SK-N-SH (cell line): Measurements from ENCODE around the gene IDUA. TPM values are rescaled to one million over a fixed set of nuclear protein-coding genes. Genes with fewer than 3 reads are reported as not detected.

Source experiments
- CTCF ChIA-PET: fragments of 300-600, 350-600 bp; formaldehyde crosslinking; extraction: SDS; loops from one replicate; lab custom pipeline; 2021; lab: Yijun Ruan, JAX
- POLR2A ChIA-PET: fragments of 350-600 bp; sonication (Branson Sonifier 250); formaldehyde crosslinking; extraction: SDS; loops from one replicate; lab custom pipeline; 2020; ENCODE audit warnings: antibody characterized with exemption, inconsistent platforms; lab: Yijun Ruan, JAX
- DNase-seq: peaks from one replicate; pipeline ENCODE4 v3.0.0; 2012
- H2AFZ ChIP-seq: fragments of 200-600 bp; sonication (generic); 2 replicates; pipeline ENCODE4 v1.8.1; 2016; ENCODE audit warnings: antibody characterized with exemption, mild to moderate bottlenecking, low read depth
- H3F3A ChIP-seq: fragments of 200-600 bp; sonication (generic); replicated peaks from 2 replicates; pipeline ENCODE3; 2016; ENCODE audit warnings: antibody characterized with exemption, mild to moderate bottlenecking; ENCODE audit not compliant: insufficient read depth
- H3K27ac ChIP-seq, 2 experiments: fragments of 200-500 bp in 1 of 2; fragments of 200-600 bp in 1 of 2; sonication (Bioruptor generic) in 1 of 2; sonication (generic), shearing (Covaris generic) in 1 of 2; 2 replicates each; pipeline versions ENCODE4 v1.5.1 to v1.6.1; 2014 to 2016; ENCODE audit warnings: low read depth in 2 of 2, inconsistent platforms in 1 of 2, low read length in 1 of 2, mild to moderate bottlenecking in 1 of 2, mixed read lengths in 1 of 2
- H3K27me3 ChIP-seq: fragments of 200-600 bp; sonication (generic), shearing (Covaris generic); 2 replicates; pipeline ENCODE4 v1.6.1; 2016; ENCODE audit warnings: mixed run types; ENCODE audit not compliant: insufficient read depth
- H3K36me3 ChIP-seq, 2 experiments: fragments of 200-500 bp in 1 of 2; fragments of 200-600 bp in 1 of 2; sonication (Bioruptor generic) in 1 of 2; sonication (generic) in 1 of 2; replicated peaks in 1 of 2; 2 replicates each; pipeline versions ENCODE3 to v1.5.1; 2014 to 2016; ENCODE audit warnings: low read length in 1 of 2, mild to moderate bottlenecking in 1 of 2; ENCODE audit not compliant: insufficient read depth in 2 of 2, control insufficient read depth in 1 of 2
- H3K4me1 ChIP-seq, 2 experiments: fragments of 200-500 bp in 1 of 2; fragments of 200-600 bp in 1 of 2; sonication (Bioruptor generic) in 1 of 2; sonication (generic), shearing (Covaris generic) in 1 of 2; 2 replicates each; pipeline versions ENCODE4 v1.5.1 to v1.6.1; 2014 to 2016; ENCODE audit warnings: low read depth in 1 of 2, low read length in 1 of 2, mixed run types in 1 of 2; ENCODE audit not compliant: insufficient read depth in 2 of 2, control insufficient read depth in 1 of 2
- H3K4me2 ChIP-seq: fragments of 200-600 bp; sonication (generic), shearing (Covaris generic); 2 replicates; pipeline ENCODE4 v1.6.1; 2017; ENCODE audit warnings: mixed run types
- H3K4me3 ChIP-seq, 2 experiments: fragments of 200-500 bp in 1 of 2; fragments of 200-600 bp in 1 of 2; sonication (Bioruptor generic) in 1 of 2; sonication (generic), shearing (Covaris generic) in 1 of 2; 2 replicates each; pipeline versions ENCODE4 v1.5.1 to v1.8.1; 2014 to 2016; ENCODE audit warnings: low read depth in 2 of 2, inconsistent platforms in 1 of 2, low read length in 1 of 2, mild to moderate bottlenecking in 1 of 2, mixed read lengths in 1 of 2, moderate library complexity in 1 of 2
- H3K79me2 ChIP-seq: fragments of 200-600 bp; sonication (generic); 2 replicates; pipeline ENCODE4 v1.8.1; 2017; ENCODE audit warnings: mild to moderate bottlenecking; ENCODE audit not compliant: insufficient read depth
- H3K9ac ChIP-seq: fragments of 200-600 bp; sonication (generic); 2 replicates; pipeline ENCODE4 v1.6.1; 2017; ENCODE audit warnings: mixed run types
- H3K9me2 ChIP-seq: fragments of 200-600 bp; sonication (generic); 2 replicates; pipeline ENCODE4 v1.6.1; 2017; ENCODE audit warnings: mixed run types
- H3K9me3 ChIP-seq: fragments of 200-600 bp; sonication (generic); 2 replicates; pipeline ENCODE4 v1.6.1; 2017; ENCODE audit warnings: mixed run types, mild to moderate bottlenecking, moderate library complexity
- H4K20me1 ChIP-seq: fragments of 200-600 bp; sonication (generic); 2 replicates; pipeline ENCODE4 v1.6.1; 2017; ENCODE audit warnings: mild to moderate bottlenecking, mixed run types; ENCODE audit not compliant: insufficient read depth
- EP300 ChIP-seq, 2 experiments: IDR thresholded peaks; 2 replicates each; pipeline versions ENCODE4 v1.4.0 to v1.6.1; 2012; ENCODE audit warnings: borderline replicate concordance in 1 of 2, low read depth in 1 of 2, low read length in 1 of 2
- EZH2phosphoT487 ChIP-seq: fragments of 200-600 bp; sonication (generic); IDR thresholded peaks from 2 replicates; pipeline ENCODE4 v1.6.1; 2017; ENCODE audit warnings: low read depth, mixed run types, mild to moderate bottlenecking, antibody characterized with exemption, moderate library complexity, borderline replicate concordance
- FOSL2 ChIP-seq: IDR thresholded peaks from 2 replicates; pipeline ENCODE4 v1.4.0; 2012; ENCODE audit warnings: low read depth, mild to moderate bottlenecking, moderate library complexity, borderline replicate concordance
- FOXM1 ChIP-seq: IDR thresholded peaks from 2 replicates; pipeline ENCODE4 v1.4.0; 2012; ENCODE audit warnings: low read depth, mild to moderate bottlenecking
- IRF3 ChIP-seq: fragments of 150-350 bp; IDR thresholded peaks from 2 replicates; pipeline ENCODE4 v1.6.1; 2016; ENCODE audit warnings: mild to moderate bottlenecking, low read depth, low read length
- JUND ChIP-seq: IDR thresholded peaks from 2 replicates; pipeline ENCODE4 v1.4.0; 2012
- MEF2A ChIP-seq: IDR thresholded peaks from 2 replicates; pipeline ENCODE4 v1.4.0; 2012; ENCODE audit warnings: low read depth, borderline replicate concordance
- NFIC ChIP-seq: IDR thresholded peaks from 2 replicates; pipeline ENCODE4 v1.4.0; 2012; ENCODE audit warnings: borderline replicate concordance
- RAD21 ChIP-seq: IDR thresholded peaks from 2 replicates; pipeline ENCODE4 v1.6.1; 2012; ENCODE audit warnings: mild to moderate bottlenecking, low read length
- RFX5 ChIP-seq: IDR thresholded peaks from 2 replicates; pipeline ENCODE4 v1.6.1; 2012; ENCODE audit warnings: mild to moderate bottlenecking, improper control_type of control experiment, low read length
- RXRA ChIP-seq: IDR thresholded peaks from 2 replicates; pipeline ENCODE4 v1.4.0; 2012; ENCODE audit warnings: low read depth, mild to moderate bottlenecking, borderline replicate concordance
- SIN3A ChIP-seq: IDR thresholded peaks from 2 replicates; pipeline ENCODE4 v1.6.1; 2012; ENCODE audit warnings: low read depth, mild to moderate bottlenecking, low read length, moderate library complexity, borderline replicate concordance
- TAF1 ChIP-seq: IDR thresholded peaks from 2 replicates; pipeline ENCODE4 v1.6.1; 2012; ENCODE audit warnings: low read depth, mild to moderate bottlenecking, low read length, moderate library complexity, borderline replicate concordance
- TCF12 ChIP-seq: IDR thresholded peaks from 2 replicates; pipeline ENCODE4 v1.4.0; 2012
- TEAD4 ChIP-seq: IDR thresholded peaks from 2 replicates; pipeline ENCODE4 v1.4.0; 2012; ENCODE audit warnings: mild to moderate bottlenecking, borderline replicate concordance; ENCODE audit not compliant: insufficient read depth
- WGBS: methylation state at CpG from one replicate; pipeline ENCODE4 v1.1.6; 2017; ENCODE audit warnings: low lambda C conversion rate; 5-methylcytosine and 5-hydroxymethylcytosine counted together
- polyA plus RNA-seq, 3 experiments: library from polyadenylated mRNA; depleted of rRNA; stranded (reverse); fragments of >200 nt; gene quantifications; 2 replicates each; pipeline ENCODE4 v1.2.3, GENCODE V29; 2012
- TF ChIP-seq, protein P1 (sequence below): IDR thresholded peaks from 2 replicates; pipeline ENCODE4 v1.4.0; 2012; ENCODE audit warnings: low read depth
- TF ChIP-seq, protein P2 (sequence below): fragments of 200-600 bp; sonication (generic); IDR thresholded peaks from 2 replicates; pipeline ENCODE4 v1.6.1; 2017; ENCODE audit warnings: antibody characterized with exemption, mild to moderate bottlenecking, moderate library complexity
- TF ChIP-seq, protein P3 (sequence below): IDR thresholded peaks from 2 replicates; pipeline ENCODE4 v1.4.0; 2012; ENCODE audit warnings: low read depth, borderline replicate concordance

The IDUA gene
- polyA plus RNA-seq, 1 of the 3 experiments (the other 2 are of a cell fraction), result 24.4 TPM

- Histone ChIP-seq H3K36me3 (peaks cover 0 to 4% of the 10 kb centered on the region in 2 experiments), H4K20me1 (peaks cover 1% of the 10 kb centered on the region; the same call in 1 of the 2 replicates), H3K9ac (no peak overlapping the region), H3F3A (peaks cover 8% of the 10 kb centered on the region), H3K27ac (no peak overlapping the region), H3K79me2 (no peaks in the 10 kb centered on the region), H3K9me2 (no peaks in the 10 kb centered on the region), H2AFZ (no peak overlapping the region), H3K9me3 (no peaks in the 10 kb centered on the region), H3K4me2 (no peak overlapping the region), H3K4me1 (no peaks in the 10 kb centered on the region; a peak in 1 of 4 replicates), H3K27me3 (no peaks in the 10 kb centered on the region), H3K4me3 (no peak overlapping the region)
- no peak for DNase-seq
- TF ChIP-seq, protein P1, sequence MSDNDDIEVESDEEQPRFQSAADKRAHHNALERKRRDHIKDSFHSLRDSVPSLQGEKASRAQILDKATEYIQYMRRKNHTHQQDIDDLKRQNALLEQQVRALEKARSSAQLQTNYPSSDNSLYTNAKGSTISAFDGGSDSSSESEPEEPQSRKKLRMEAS, result no peak
- TF ChIP-seq, protein P2, sequence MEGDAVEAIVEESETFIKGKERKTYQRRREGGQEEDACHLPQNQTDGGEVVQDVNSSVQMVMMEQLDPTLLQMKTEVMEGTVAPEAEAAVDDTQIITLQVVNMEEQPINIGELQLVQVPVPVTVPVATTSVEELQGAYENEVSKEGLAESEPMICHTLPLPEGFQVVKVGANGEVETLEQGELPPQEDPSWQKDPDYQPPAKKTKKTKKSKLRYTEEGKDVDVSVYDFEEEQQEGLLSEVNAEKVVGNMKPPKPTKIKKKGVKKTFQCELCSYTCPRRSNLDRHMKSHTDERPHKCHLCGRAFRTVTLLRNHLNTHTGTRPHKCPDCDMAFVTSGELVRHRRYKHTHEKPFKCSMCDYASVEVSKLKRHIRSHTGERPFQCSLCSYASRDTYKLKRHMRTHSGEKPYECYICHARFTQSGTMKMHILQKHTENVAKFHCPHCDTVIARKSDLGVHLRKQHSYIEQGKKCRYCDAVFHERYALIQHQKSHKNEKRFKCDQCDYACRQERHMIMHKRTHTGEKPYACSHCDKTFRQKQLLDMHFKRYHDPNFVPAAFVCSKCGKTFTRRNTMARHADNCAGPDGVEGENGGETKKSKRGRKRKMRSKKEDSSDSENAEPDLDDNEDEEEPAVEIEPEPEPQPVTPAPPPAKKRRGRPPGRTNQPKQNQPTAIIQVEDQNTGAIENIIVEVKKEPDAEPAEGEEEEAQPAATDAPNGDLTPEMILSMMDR, result no peak
- POLR2A ChIA-PET, result no interaction called here
- CTCF ChIA-PET, result interaction anchor here (0.9 kb wide), 1 partner anchor 8 kb away, joined by 3 read pairs; no protein-coding TSS in a partner anchor
- 97% methylated on average over 32 of the region's 83 CpGs for WGBS
These were observed 37.3 kb downstream of the IDUA start for GRCh38 chr4:1023895-1024740.

GRCh38 chr4:1024882-1025545 is 38.2 kb downstream of the IDUA start:
- POLR2A ChIA-PET, result no interaction called here
- WGBS, result 86% methylated on average over 22 of the region's 32 CpGs
- H3K9me2 ChIP-seq, result no peaks in the 10 kb centered on the region
- no peak for DNase-seq
- no peak overlapping the region for H3K9ac ChIP-seq
- no peaks in the 10 kb centered on the region for H3K79me2 ChIP-seq
- H3K4me1 ChIP-seq, result no peaks in the 10 kb centered on the region; a peak in 1 of 4 replicates
- no peak overlapping the region for H3K4me2 ChIP-seq
- H3K4me3 ChIP-seq, result no peak overlapping the region
- no peaks in the 10 kb centered on the region for H3K27me3 ChIP-seq
- no peak overlapping the region for H3K27ac ChIP-seq
- no peaks in the 10 kb centered on the region for H4K20me1 ChIP-seq
- H2AFZ ChIP-seq, result no peak overlapping the region
- CTCF ChIA-PET, result no interaction called here
- peaks cover 0 to 4% of the 10 kb centered on the region in 2 experiments for H3K36me3 ChIP-seq
- H3F3A ChIP-seq, result peaks cover 8% of the 10 kb centered on the region
- no peaks in the 10 kb centered on the region for H3K9me3 ChIP-seq
- no peak for TF ChIP-seq FOSL2
- TF ChIP-seq SIN3A, result no peak
- TF ChIP-seq JUND, result no peak
- TF ChIP-seq RXRA, result no peak
- no peak for TF ChIP-seq FOXM1
- TF ChIP-seq MEF2A, result no peak
- TF ChIP-seq TAF1, result no peak
- TF ChIP-seq EP300 (IDR thresholded peaks at IDR 0.05; ENCODE audit: borderline replicate concordance in 1 of 2, low read depth in 1 of 2, low read length in 1 of 2), result no peak
- TF ChIP-seq, protein P3, sequence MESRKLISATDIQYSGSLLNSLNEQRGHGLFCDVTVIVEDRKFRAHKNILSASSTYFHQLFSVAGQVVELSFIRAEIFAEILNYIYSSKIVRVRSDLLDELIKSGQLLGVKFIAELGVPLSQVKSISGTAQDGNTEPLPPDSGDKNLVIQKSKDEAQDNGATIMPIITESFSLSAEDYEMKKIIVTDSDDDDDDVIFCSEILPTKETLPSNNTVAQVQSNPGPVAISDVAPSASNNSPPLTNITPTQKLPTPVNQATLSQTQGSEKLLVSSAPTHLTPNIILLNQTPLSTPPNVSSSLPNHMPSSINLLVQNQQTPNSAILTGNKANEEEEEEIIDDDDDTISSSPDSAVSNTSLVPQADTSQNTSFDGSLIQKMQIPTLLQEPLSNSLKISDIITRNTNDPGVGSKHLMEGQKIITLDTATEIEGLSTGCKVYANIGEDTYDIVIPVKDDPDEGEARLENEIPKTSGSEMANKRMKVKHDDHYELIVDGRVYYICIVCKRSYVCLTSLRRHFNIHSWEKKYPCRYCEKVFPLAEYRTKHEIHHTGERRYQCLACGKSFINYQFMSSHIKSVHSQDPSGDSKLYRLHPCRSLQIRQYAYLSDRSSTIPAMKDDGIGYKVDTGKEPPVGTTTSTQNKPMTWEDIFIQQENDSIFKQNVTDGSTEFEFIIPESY, result no peak
- TF ChIP-seq RFX5, result no peak
- TF ChIP-seq IRF3, result no peak
- no peak for TF ChIP-seq EZH2phosphoT487
- no peak for TF ChIP-seq RAD21
- no peak for TF ChIP-seq NFIC
- no peak for TF ChIP-seq TEAD4
- TF ChIP-seq TCF12, result no peak
